Measurements from ENCODE around the gene WDR44.
"Not testable (repeated sequence)": the region's sequence is repeated elsewhere in the genome, so short reads cannot be mapped to it uniquely, and the experiment has no call there.

Gene WDR44

DNA sequence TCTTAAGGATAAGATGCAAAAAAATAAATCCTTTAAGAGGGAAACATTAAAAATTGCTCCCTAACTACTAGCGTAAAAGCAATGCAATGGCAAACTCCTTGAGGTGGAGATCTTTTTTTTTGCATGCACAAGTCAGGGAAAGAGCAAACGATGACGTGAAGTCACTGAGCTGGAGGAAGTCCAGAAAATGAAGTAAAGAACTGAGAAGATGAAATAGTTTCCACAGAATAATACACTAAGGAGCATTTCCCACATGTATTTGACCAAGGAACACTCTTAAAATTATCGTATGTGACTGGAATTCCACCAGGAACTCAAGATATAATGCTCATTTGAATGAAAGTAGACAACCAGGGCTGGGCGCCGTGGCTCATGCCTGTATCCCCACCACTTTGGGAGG is 128.7 kb downstream of the WDR44 start:
- Histone ChIP-seq H3K4me3 (ENCODE audit: low read depth, low read length) (no peak overlapping the region), H3K36me3 (ENCODE audit: insufficient read depth, low read length) (no peaks in the 10 kb centered on the region), H3K27me3 (ENCODE audit: insufficient read depth, low read length) (no peaks in the 10 kb centered on the region), H3K79me2 (ENCODE audit: control insufficient read depth, insufficient read depth, low read length, unreplicated experiment) (no peaks in the 10 kb centered on the region), H2AFZ (ENCODE audit: low read length, unreplicated experiment) (no peak overlapping the region), H3K4me1 (ENCODE audit: control insufficient read depth, insufficient read depth, low read length, unreplicated experiment) (no peaks in the 10 kb centered on the region), H3K27ac (ENCODE audit: low read depth, low read length) (no peak overlapping the region)

GRCh38 chrX:118475903-118476302 is 130.0 kb downstream of the WDR44 start:
- H3K4me3 ChIP-seq (ENCODE audit: low read depth, low read length) = no peak overlapping the region
- no peak overlapping the region for H3K27ac ChIP-seq (ENCODE audit: low read depth, low read length)
- H3K4me1 ChIP-seq (ENCODE audit: control insufficient read depth, insufficient read depth, low read length, unreplicated experiment) = no peaks in the 10 kb centered on the region
- no peaks in the 10 kb centered on the region for H3K36me3 ChIP-seq (ENCODE audit: insufficient read depth, low read length)
- no peaks in the 10 kb centered on the region for H3K27me3 ChIP-seq (ENCODE audit: insufficient read depth, low read length)
- no peak overlapping the region for H2AFZ ChIP-seq (ENCODE audit: low read length, unreplicated experiment)
- H3K79me2 ChIP-seq (ENCODE audit: control insufficient read depth, insufficient read depth, low read length, unreplicated experiment) = no peaks in the 10 kb centered on the region

GRCh38 chrX:118480172-118480571 is 134.3 kb downstream of the WDR44 start:
- Histone ChIP-seq H3K79me2 (ENCODE audit: control insufficient read depth, insufficient read depth, low read length, unreplicated experiment) (no peaks in the 10 kb centered on the region), H3K4me3 (ENCODE audit: low read depth, low read length) (no peak overlapping the region), H2AFZ (ENCODE audit: low read length, unreplicated experiment) (no peak overlapping the region), H3K36me3 (ENCODE audit: insufficient read depth, low read length) (no peaks in the 10 kb centered on the region), H3K4me1 (ENCODE audit: control insufficient read depth, insufficient read depth, low read length, unreplicated experiment) (no peaks in the 10 kb centered on the region), H3K27ac (ENCODE audit: low read depth, low read length) (no peak overlapping the region), H3K27me3 (ENCODE audit: insufficient read depth, low read length) (no peaks in the 10 kb centered on the region)

DNA sequence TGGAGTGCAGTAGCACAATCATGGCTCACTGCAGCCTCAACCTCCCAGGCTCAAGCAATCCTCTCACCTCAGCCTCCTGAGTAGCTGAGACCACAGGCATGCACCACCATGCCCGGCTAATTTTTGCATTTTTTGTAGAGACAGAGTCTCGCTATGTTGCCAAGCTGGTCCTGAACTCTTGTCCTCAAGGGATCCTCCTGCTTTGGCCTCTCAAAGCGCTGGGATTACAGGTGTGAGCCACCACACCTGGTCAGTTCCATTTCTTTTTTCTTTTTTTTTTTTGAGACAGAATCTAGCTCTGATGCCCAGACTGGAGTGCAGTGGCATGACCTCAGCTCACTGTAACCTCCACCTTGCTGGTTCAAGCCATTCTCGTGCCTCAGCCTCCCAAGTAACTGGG is 136.5 kb downstream of the WDR44 start:
- H2AFZ ChIP-seq (ENCODE audit: low read length, unreplicated experiment); H3K27me3 ChIP-seq (ENCODE audit: insufficient read depth, low read length); H3K36me3 ChIP-seq (ENCODE audit: insufficient read depth, low read length); H3K27ac ChIP-seq (ENCODE audit: low read depth, low read length); H3K4me3 ChIP-seq (ENCODE audit: low read depth, low read length); H3K79me2 ChIP-seq (ENCODE audit: control insufficient read depth, insufficient read depth, low read length, unreplicated experiment); H3K4me1 ChIP-seq (ENCODE audit: control insufficient read depth, insufficient read depth, low read length, unreplicated experiment): not testable (repeated sequence)

- Histone ChIP-seq H3K4me1 (ENCODE audit: control insufficient read depth, insufficient read depth, low read length, unreplicated experiment) (no peaks in the 10 kb centered on the region), H3K4me3 (ENCODE audit: low read depth, low read length) (no peak overlapping the region), H3K36me3 (ENCODE audit: insufficient read depth, low read length) (no peaks in the 10 kb centered on the region), H2AFZ (ENCODE audit: low read length, unreplicated experiment) (no peak overlapping the region), H3K27ac (ENCODE audit: low read depth, low read length) (no peak overlapping the region), H3K79me2 (ENCODE audit: control insufficient read depth, insufficient read depth, low read length, unreplicated experiment) (no peaks in the 10 kb centered on the region), H3K27me3 (ENCODE audit: insufficient read depth, low read length) (no peaks in the 10 kb centered on the region)
Measured at GRCh38 chrX:118484216-118484903, 138.5 kb downstream of the WDR44 start.

- not testable (repeated sequence) for H3K27me3 ChIP-seq (ENCODE audit: insufficient read depth, low read length); H3K4me1 ChIP-seq (ENCODE audit: control insufficient read depth, insufficient read depth, low read length, unreplicated experiment); H3K27ac ChIP-seq (ENCODE audit: low read depth, low read length); H2AFZ ChIP-seq (ENCODE audit: low read length, unreplicated experiment); H3K36me3 ChIP-seq (ENCODE audit: insufficient read depth, low read length); H3K4me3 ChIP-seq (ENCODE audit: low read depth, low read length); H3K79me2 ChIP-seq (ENCODE audit: control insufficient read depth, insufficient read depth, low read length, unreplicated experiment)
Measured at GRCh38 chrX:118486693-118487092, 140.8 kb downstream of the WDR44 start.

GRCh38 chrX:118493016-118493415 is 147.1 kb downstream of the WDR44 start:
- no peak overlapping the region for H3K4me3 ChIP-seq (ENCODE audit: low read depth, low read length)
- H3K36me3 ChIP-seq (ENCODE audit: insufficient read depth, low read length) = no peaks in the 10 kb centered on the region
- H3K79me2 ChIP-seq (ENCODE audit: control insufficient read depth, insufficient read depth, low read length, unreplicated experiment) = peaks cover 3% of the 10 kb centered on the region
- no peaks in the 10 kb centered on the region for H3K27me3 ChIP-seq (ENCODE audit: insufficient read depth, low read length)
- H3K4me1 ChIP-seq (ENCODE audit: control insufficient read depth, insufficient read depth, low read length, unreplicated experiment) = peaks cover 11% of the 10 kb centered on the region
- no peak overlapping the region for H3K27ac ChIP-seq (ENCODE audit: low read depth, low read length)
- H2AFZ ChIP-seq (ENCODE audit: low read length, unreplicated experiment) = no peak overlapping the region

DNA sequence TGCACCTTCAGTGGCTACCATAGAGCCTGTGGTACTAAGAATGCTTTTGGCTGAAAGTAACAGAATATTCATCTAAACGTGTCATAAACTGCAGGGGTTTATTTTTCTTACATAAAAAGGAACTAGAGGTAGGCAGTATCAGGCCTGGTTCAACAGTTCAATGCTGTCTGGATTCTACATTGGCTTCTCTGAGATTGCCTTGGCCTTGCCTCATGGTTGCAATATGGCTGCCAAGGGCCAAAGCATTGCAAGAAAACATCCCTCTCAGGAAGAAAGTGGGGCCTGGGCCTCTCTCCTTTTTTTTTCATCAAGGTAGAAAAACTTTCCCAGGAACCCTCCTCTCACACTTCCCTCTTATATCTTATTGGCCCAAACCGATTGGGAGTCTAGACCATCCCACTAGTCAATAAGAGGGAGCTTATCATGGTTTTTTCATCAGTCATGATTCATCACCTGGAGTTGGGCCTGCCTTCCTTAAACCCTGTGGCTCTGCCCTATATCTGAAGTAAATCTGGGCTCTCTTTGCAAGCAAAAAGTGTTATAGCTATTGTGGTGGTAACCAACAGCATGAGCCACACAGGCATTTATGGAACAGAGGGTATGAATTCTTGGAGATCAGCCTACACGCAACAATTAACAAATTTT is 147.9 kb downstream of the WDR44 start:
- Histone ChIP-seq H3K4me1 (ENCODE audit: control insufficient read depth, insufficient read depth, low read length, unreplicated experiment) (peaks cover 11% of the 10 kb centered on the region), H3K4me3 (ENCODE audit: low read depth, low read length) (no peak overlapping the region), H3K27me3 (ENCODE audit: insufficient read depth, low read length) (no peaks in the 10 kb centered on the region), H3K36me3 (ENCODE audit: insufficient read depth, low read length) (no peaks in the 10 kb centered on the region), H3K27ac (ENCODE audit: low read depth, low read length) (no peak overlapping the region), H2AFZ (ENCODE audit: low read length, unreplicated experiment) (no peak overlapping the region), H3K79me2 (ENCODE audit: control insufficient read depth, insufficient read depth, low read length, unreplicated experiment) (peaks cover 10% of the 10 kb centered on the region)

DNA sequence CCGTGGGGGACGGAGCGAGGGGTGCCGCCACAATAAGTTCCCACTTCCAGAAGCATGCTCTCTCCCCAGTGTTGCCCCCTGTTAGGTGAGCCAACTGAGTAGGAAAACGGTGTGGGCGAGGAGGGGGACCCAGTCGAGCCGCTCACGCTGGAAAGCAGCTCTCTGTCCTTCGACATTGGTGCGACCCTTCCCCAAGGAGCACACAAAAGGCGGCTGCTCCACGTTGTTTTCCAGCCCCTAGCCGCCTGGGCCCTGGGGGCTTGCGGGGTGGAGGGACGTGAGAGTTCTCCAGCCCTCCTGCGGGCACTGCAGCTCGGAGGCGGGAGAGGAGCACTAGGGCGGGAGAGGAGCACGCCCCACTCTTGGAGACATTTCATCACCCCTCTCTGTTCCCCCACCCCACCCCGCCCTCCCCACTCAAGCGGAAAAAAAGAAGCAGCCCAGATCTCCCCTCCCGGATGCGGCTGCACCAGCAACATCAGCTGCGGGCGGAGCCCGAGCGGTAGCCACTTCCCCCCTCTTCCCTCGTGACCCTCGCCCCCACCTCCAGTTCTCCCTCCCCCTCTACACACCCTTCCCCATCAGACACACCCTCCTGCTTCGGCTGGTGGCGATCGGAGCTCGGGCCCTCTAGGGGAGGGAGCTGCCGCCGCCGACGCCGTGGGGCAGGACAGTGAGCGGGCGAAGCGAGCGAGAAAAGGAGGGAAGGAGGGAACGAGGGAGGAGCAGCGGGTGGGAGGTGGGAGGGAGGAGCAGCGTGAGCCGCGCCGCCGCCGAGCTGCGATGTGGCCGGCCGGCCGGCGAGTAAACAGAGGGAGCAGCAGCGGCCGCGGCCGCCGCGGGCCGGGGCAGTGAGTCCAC is 149.4 kb downstream of the WDR44 start, which contains the start of gene DOCK11:
Gene DOCK11 (plus strand): TSS at position 755 of the 861 bp plus-strand sequence. CDS start 157 bp downstream, outside the sequence.
- no peaks in the 10 kb centered on the region for H3K36me3 ChIP-seq (ENCODE audit: insufficient read depth, low read length)
- H3K4me1 ChIP-seq (ENCODE audit: control insufficient read depth, insufficient read depth, low read length, unreplicated experiment) = peaks cover 11% of the 10 kb centered on the region
- no peaks in the 10 kb centered on the region for H3K27me3 ChIP-seq (ENCODE audit: insufficient read depth, low read length)
- peaks cover 17% of the 10 kb centered on the region for H3K79me2 ChIP-seq (ENCODE audit: control insufficient read depth, insufficient read depth, low read length, unreplicated experiment)
- H2AFZ ChIP-seq (ENCODE audit: low read length, unreplicated experiment) = peak within 1 kb of the TSS; percentile 75
- no peak within 1 kb of the TSS for H3K27ac ChIP-seq (ENCODE audit: low read depth, low read length)
- H3K4me3 ChIP-seq (ENCODE audit: low read depth, low read length) = peak within 1 kb of the TSS; percentile 80

DNA sequence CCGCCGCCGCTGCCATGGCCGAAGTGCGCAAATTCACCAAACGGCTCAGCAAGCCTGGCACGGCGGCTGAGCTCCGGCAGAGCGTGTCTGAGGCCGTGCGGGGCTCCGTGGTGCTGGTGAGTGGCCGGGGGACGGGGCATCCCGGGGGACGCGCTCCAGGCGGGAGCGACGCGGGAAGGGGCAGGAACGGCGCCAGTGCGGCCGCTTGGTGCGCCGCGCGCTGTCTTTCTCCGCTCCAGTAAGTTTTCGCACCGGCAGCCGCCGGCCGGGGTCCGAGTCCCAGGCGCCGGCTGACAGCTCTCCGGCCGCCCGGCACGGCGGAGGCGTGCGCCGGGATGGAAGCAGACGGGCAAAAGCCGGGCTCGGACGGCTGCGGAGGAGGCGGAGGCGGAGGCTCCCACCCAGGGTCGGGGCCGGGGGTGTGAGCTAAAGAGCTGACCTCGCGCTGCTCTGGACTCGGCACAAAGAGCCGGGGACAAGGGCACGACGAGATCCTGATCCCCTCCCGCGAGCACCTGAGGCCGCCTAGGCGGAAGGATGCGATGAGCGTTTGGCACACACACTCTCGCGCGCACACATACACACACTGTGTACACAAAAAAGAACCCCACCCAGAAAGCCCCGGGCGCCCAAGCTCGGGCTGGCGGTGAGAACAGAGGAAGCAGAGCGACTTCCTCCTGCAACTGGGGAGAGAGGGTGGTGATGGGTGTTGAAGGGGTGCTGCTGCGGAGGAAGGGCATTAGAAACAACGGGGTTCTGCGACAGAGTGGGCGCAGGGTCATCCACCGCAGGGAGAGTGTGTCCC is 150.3 kb downstream of the WDR44 start:
- Histone ChIP-seq H3K4me1 (ENCODE audit: control insufficient read depth, insufficient read depth, low read length, unreplicated experiment) (peaks cover 11% of the 10 kb centered on the region), H3K79me2 (ENCODE audit: control insufficient read depth, insufficient read depth, low read length, unreplicated experiment) (peaks cover 17% of the 10 kb centered on the region), H3K4me3 (ENCODE audit: low read depth, low read length) (peak overlapping the region; percentile 80), H3K27me3 (ENCODE audit: insufficient read depth, low read length) (no peaks in the 10 kb centered on the region), H3K27ac (ENCODE audit: low read depth, low read length) (no peak overlapping the region), H3K36me3 (ENCODE audit: insufficient read depth, low read length) (no peaks in the 10 kb centered on the region), H2AFZ (ENCODE audit: low read length, unreplicated experiment) (peak overlapping the region; percentile 75)

All from ACC112 (cell line).